HG02763 (cell line): ENCODE measurements around the gene CCDC169.

ENCODE experiments used
- ATAC-seq: cut with Tn5 transposase; IDR thresholded peaks from one replicate; pipeline ENCODE4 v1.9.1; 2021; ENCODE audit warnings: mild to moderate bottlenecking, moderate library complexity; ENCODE audit not compliant: unreplicated experiment

CCDC169 gene

GRCh38 chr13:36244990-36245389, 52.6 kb downstream of the CCDC169 start:
- ATAC-seq, result no peak

- no peak for ATAC-seq
These were observed 53.5 kb downstream of the CCDC169 start for GRCh38 chr13:36244073-36244472.

- ATAC-seq, result no peak
These were observed 54.9 kb downstream of the CCDC169 start for GRCh38 chr13:36242761-36243160.

GRCh38 chr13:36231236-36231635, 66.4 kb downstream of the CCDC169 start:
- no peak for ATAC-seq

GRCh38 chr13:36224730-36225129, 72.9 kb downstream of the CCDC169 start:
- no peak for ATAC-seq

GRCh38 chr13:36219883-36220282, 77.7 kb downstream of the CCDC169 start:
- ATAC-seq, result no peak

GRCh38 chr13:36217456-36217855, 80.2 kb downstream of the CCDC169 start:
- ATAC-seq, result no peak

- no peak for ATAC-seq
These were observed 83.3 kb downstream of the CCDC169 start, which contains the start of gene SOHLH2 for GRCh38 chr13:36214163-36214921. SOHLH2 (minus strand) TSS chr13:36214556; CDS start chr13:36214526, 30 bp downstream.

GRCh38 chr13:36212789-36213188, 84.8 kb downstream of the CCDC169 start:
- ATAC-seq, result no peak

GRCh38 chr13:36211567-36211966, 86.0 kb downstream of the CCDC169 start:
- no peak for ATAC-seq

GRCh38 chr13:36210738-36211137, 86.9 kb downstream of the CCDC169 start:
- ATAC-seq, result no peak

GRCh38 chr13:36207672-36208071, 89.9 kb downstream of the CCDC169 start:
- no peak for ATAC-seq

- ATAC-seq, result no peak
These were observed 104.3 kb downstream of the CCDC169 start for GRCh38 chr13:36193151-36193855.

GRCh38 chr13:36192166-36192565, 105.4 kb downstream of the CCDC169 start:
- no peak for ATAC-seq

GRCh38 chr13:36190771-36191170, 106.8 kb downstream of the CCDC169 start:
- ATAC-seq, result no peak

GRCh38 chr13:36188441-36188840, 109.2 kb downstream of the CCDC169 start:
- ATAC-seq, result no peak

- ATAC-seq, result no peak
These were observed 113.7 kb downstream of the CCDC169 start for GRCh38 chr13:36183901-36184300.
